H1 (cell line): ENCODE data around the gene PCIF1. TPM values are rescaled to one million over a fixed set of nuclear protein-coding genes. Genes with fewer than 3 reads are reported as not detected.

Experiments
- CTCF ChIA-PET: fragments of 300-600 bp; sonication (Branson Sonifier 250); formaldehyde crosslinking; loops from one replicate; lab custom pipeline; 2021; ENCODE audit not compliant: partially characterized antibody; lab: Charles Lee
- POLR2A ChIA-PET: fragments of 300-600 bp; sonication (Branson Sonifier 250); formaldehyde crosslinking; loops from one replicate; lab custom pipeline; 2021; ENCODE audit warnings: inconsistent platforms; ENCODE audit not compliant: partially characterized antibody; lab: Charles Lee
- DNase-seq, 2 experiments: peaks; one replicate each; pipeline versions ENCODE4 v3.0.0 to v3.0.0-alpha.2; 2010 to 2022; ENCODE audit warnings: low spot score in 2 of 2, low read depth in 1 of 2, mixed read lengths in 1 of 2
- FAIRE-seq: peaks from 2 replicates; lab custom pipeline; 2011; peaks lifted over from hg19 to GRCh38; lab: Jason Lieb, UNC
- H2AFZ ChIP-seq: 2 replicates; pipeline ENCODE4 v1.8.1; 2012; ENCODE audit warnings: low read length, inconsistent platforms
- H2AK5ac ChIP-seq: 2 replicates; pipeline ENCODE4 v1.6.1; 2013; ENCODE audit warnings: low read depth, low read length
- H2BK120ac ChIP-seq: replicated peaks from 2 replicates; pipeline ENCODE3; 2013; ENCODE audit warnings: low read depth, low read length, inconsistent platforms
- H2BK12ac ChIP-seq: 2 replicates; pipeline ENCODE4 v1.6.1; 2013; ENCODE audit warnings: low read depth, low read length
- H2BK15ac ChIP-seq: 2 replicates; pipeline ENCODE4 v1.6.1; 2013; ENCODE audit warnings: low read length
- H2BK20ac ChIP-seq: 2 replicates; pipeline ENCODE4 v1.6.1; 2013; ENCODE audit warnings: low read length
- H2BK5ac ChIP-seq: 2 replicates; pipeline ENCODE4 v1.6.1; 2013; ENCODE audit warnings: low read depth, low read length
- H3K14ac ChIP-seq: 2 replicates; pipeline ENCODE4 v1.6.1; 2013; ENCODE audit warnings: inconsistent platforms; ENCODE audit not compliant: insufficient read length
- H3K18ac ChIP-seq: 2 replicates; pipeline ENCODE4 v1.6.1; 2013; ENCODE audit warnings: low read length; ENCODE audit errors: extremely low read depth
- H3K23ac ChIP-seq: 2 replicates; pipeline ENCODE4 v1.6.1; 2013; ENCODE audit warnings: inconsistent platforms; ENCODE audit not compliant: insufficient read length
- H3K23me2 ChIP-seq: 2 replicates; pipeline ENCODE4 v1.6.1; 2013; ENCODE audit warnings: low read depth, low read length
- H3K27ac ChIP-seq: 2 replicates; pipeline ENCODE4 v1.6.1; 2011; ENCODE audit warnings: low read depth, low read length, inconsistent platforms
- H3K27me3 ChIP-seq, 4 experiments: replicated peaks in 1 of 4; 1 replicate in 1 of 4; 2 replicates in 3 of 4; pipeline versions ENCODE4 v1.6.1 to v1.8.1; 2011 to 2013; ENCODE audit warnings: low read length in 3 of 4, mild to moderate bottlenecking in 3 of 4, inconsistent platforms in 2 of 4, mixed read lengths in 2 of 4, moderate library complexity in 1 of 4; ENCODE audit not compliant: control insufficient read depth in 3 of 4, insufficient read depth in 3 of 4; ENCODE audit errors: extremely low read depth in 1 of 4
- H3K36me3 ChIP-seq, 4 experiments: 2 replicates each; pipeline versions ENCODE4 v1.6.1 to v1.8.1; 2011 to 2013; ENCODE audit warnings: mild to moderate bottlenecking in 4 of 4, low read length in 3 of 4, moderate library complexity in 2 of 4, control low read depth in 1 of 4, inconsistent platforms in 1 of 4; ENCODE audit not compliant: insufficient read depth in 4 of 4, control insufficient read depth in 2 of 4
- H3K4ac ChIP-seq: replicated peaks from 2 replicates; pipeline ENCODE3; 2013; ENCODE audit warnings: low read length, low read depth, mixed read lengths, inconsistent platforms; ENCODE audit not compliant: insufficient read length
- H3K4me1 ChIP-seq, 4 experiments: replicated peaks in 1 of 4; 1 replicate in 1 of 4; 2 replicates in 3 of 4; pipeline versions ENCODE4 v1.6.1 to v1.8.1; 2011 to 2013; ENCODE audit warnings: low read length in 3 of 4, inconsistent platforms in 2 of 4, mixed read lengths in 1 of 4; ENCODE audit not compliant: insufficient read depth in 4 of 4, control insufficient read depth in 3 of 4
- H3K4me2 ChIP-seq, 2 experiments: 2 replicates each; pipeline versions ENCODE4 v1.6.1 to v1.8.1; 2011 to 2013; ENCODE audit warnings: low read depth in 2 of 2, low read length in 2 of 2, control low read depth in 1 of 2, inconsistent platforms in 1 of 2, mild to moderate bottlenecking in 1 of 2; ENCODE audit not compliant: insufficient read depth in 1 of 2
- H3K4me3 ChIP-seq, 4 experiments: fragments of 200-600, 300-600 bp in 1 of 4; sonication (generic), shearing (Covaris generic), sonication (Bioruptor Twin) in 1 of 4; 2 replicates each; pipeline versions ENCODE4 v1.5.1 to v1.8.1; 2011 to 2016; ENCODE audit warnings: low read length in 4 of 4, low read depth in 3 of 4, control low read depth in 2 of 4, inconsistent platforms in 2 of 4, mild to moderate bottlenecking in 2 of 4, mixed read lengths in 1 of 4, moderate library complexity in 1 of 4; ENCODE audit not compliant: insufficient read depth in 2 of 4; ENCODE audit errors: extremely low read depth in 1 of 4
- H3K56ac ChIP-seq: replicated peaks from 2 replicates; pipeline ENCODE3; 2013; ENCODE audit warnings: low read depth, mild to moderate bottlenecking, mixed read lengths, low read length, inconsistent platforms; ENCODE audit not compliant: insufficient read length
- H3K79me1 ChIP-seq: 2 replicates; pipeline ENCODE4 v1.6.1; 2013; ENCODE audit warnings: low read depth, low read length, control low read depth
- H3K79me2 ChIP-seq, 2 experiments: 2 replicates each; pipeline versions ENCODE4 v1.6.1 to v1.8.1; 2012 to 2013; ENCODE audit warnings: low read length in 2 of 2, mild to moderate bottlenecking in 2 of 2, inconsistent platforms in 1 of 2; ENCODE audit not compliant: insufficient read depth in 2 of 2, control insufficient read depth in 1 of 2
- H3K9ac ChIP-seq, 4 experiments: replicated peaks in 1 of 4; 1 replicate in 1 of 4; 2 replicates in 3 of 4; pipeline versions ENCODE4 v1.6.1 to v1.8.1; 2011 to 2013; ENCODE audit warnings: low read depth in 3 of 4, low read length in 3 of 4, control low read depth in 2 of 4, mild to moderate bottlenecking in 2 of 4, moderate library complexity in 2 of 4, inconsistent platforms in 1 of 4; ENCODE audit errors: extremely low read depth in 1 of 4
- H3K9me3 ChIP-seq, 2 experiments: 2 replicates each; pipeline versions ENCODE4 v1.6.1 to v1.8.1; 2012 to 2013; ENCODE audit warnings: mild to moderate bottlenecking in 2 of 2, moderate library complexity in 2 of 2, control low read depth in 1 of 2, inconsistent platforms in 1 of 2, low read depth in 1 of 2, low read length in 1 of 2, mixed read lengths in 1 of 2; ENCODE audit not compliant: insufficient read depth in 2 of 2
- H4K20me1 ChIP-seq, 2 experiments: replicated peaks in 1 of 2; 2 replicates each; pipeline versions ENCODE3 to v1.8.1; 2011 to 2013; ENCODE audit warnings: inconsistent platforms in 2 of 2, low read length in 2 of 2, mild to moderate bottlenecking in 1 of 2; ENCODE audit not compliant: insufficient read depth in 2 of 2, control insufficient read depth in 1 of 2
- H4K5ac ChIP-seq: 2 replicates; pipeline ENCODE4 v1.6.1; 2013; ENCODE audit warnings: low read length, low read depth, mixed read lengths, inconsistent platforms; ENCODE audit not compliant: insufficient read length
- H4K8ac ChIP-seq: 2 replicates; pipeline ENCODE4 v1.8.0; 2013; ENCODE audit warnings: mild to moderate bottlenecking, moderate library complexity, low read length, inconsistent platforms; ENCODE audit not compliant: insufficient read depth; ENCODE audit errors: extremely low read depth
- H4K91ac ChIP-seq: replicated peaks from 2 replicates; pipeline ENCODE3; 2013; ENCODE audit warnings: low read length, mixed read lengths, inconsistent platforms; ENCODE audit not compliant: insufficient read length
- JUND ChIP-seq: IDR thresholded peaks from 2 replicates; pipeline ENCODE4 v1.6.1; 2011; ENCODE audit warnings: mild to moderate bottlenecking, improper control_type of control experiment, low read length
- POLR2AphosphoS5 ChIP-seq: IDR thresholded peaks from 2 replicates; pipeline ENCODE4 v1.6.1; 2011; ENCODE audit warnings: low read depth, low read length
- TBP ChIP-seq: IDR thresholded peaks from 2 replicates; pipeline ENCODE4 v1.6.1; 2011; ENCODE audit warnings: low read depth, low read length, improper control_type of control experiment
- WGBS, 2 experiments: shearing (Covaris generic) in 1 of 2; methylation state at CpG; one replicate each; pipeline versions ENCODE4 v1.1.6 to v1.1.7; 2013 to 2015; ENCODE audit warnings: low lambda C conversion rate in 2 of 2, mixed read lengths in 2 of 2, inconsistent platforms in 1 of 2, low coverage in 1 of 2, missing lambda C conversion rate in 1 of 2; ENCODE audit not compliant: insufficient replicate concordance in 2 of 2, insufficient coverage in 1 of 2, insufficient read length in 1 of 2; ENCODE audit errors: extremely low coverage in 1 of 2, missing lambda C conversion rate in 1 of 2; 5-methylcytosine and 5-hydroxymethylcytosine counted together
- polyA plus RNA-seq, 7 experiments: library from polyadenylated mRNA; depleted of rRNA in 3 of 7; stranded (reverse) in 5 of 7; unstranded in 2 of 7; fragments of >200 nt in 5 of 7; fragments of 200-250 nt in 2 of 7; gene quantifications; 1 replicate in 5 of 7; 2 replicates in 1 of 7; 4 replicates in 1 of 7; pipeline versions ENCODE4 v1.2.1 to v1.2.3, GENCODE V29; 2011 to 2013; ENCODE audit warnings: missing spikeins in 2 of 7, mixed read lengths in 2 of 7
- total RNA-seq: library from RNA; stranded (reverse); fragmentation: NEBNext Ultra II Directional; extraction: Animal tissue kit (Norgen Biotek cat#: 25700); gene quantifications from 2 replicates; pipeline ENCODE4 v1.2.1, GENCODE V29; 2021
- TF ChIP-seq, protein P1 (sequence below): IDR thresholded peaks from 2 replicates; pipeline ENCODE4 v1.6.1; 2012; ENCODE audit warnings: low read length, inconsistent platforms

PCIF1 gene
- total and polyA plus RNA-seq, 2 of the 8 experiments (the other 6 are each of a cell fraction or from before 2014, with no cell fraction given), result 30.3 to 30.6 TPM

DNA sequence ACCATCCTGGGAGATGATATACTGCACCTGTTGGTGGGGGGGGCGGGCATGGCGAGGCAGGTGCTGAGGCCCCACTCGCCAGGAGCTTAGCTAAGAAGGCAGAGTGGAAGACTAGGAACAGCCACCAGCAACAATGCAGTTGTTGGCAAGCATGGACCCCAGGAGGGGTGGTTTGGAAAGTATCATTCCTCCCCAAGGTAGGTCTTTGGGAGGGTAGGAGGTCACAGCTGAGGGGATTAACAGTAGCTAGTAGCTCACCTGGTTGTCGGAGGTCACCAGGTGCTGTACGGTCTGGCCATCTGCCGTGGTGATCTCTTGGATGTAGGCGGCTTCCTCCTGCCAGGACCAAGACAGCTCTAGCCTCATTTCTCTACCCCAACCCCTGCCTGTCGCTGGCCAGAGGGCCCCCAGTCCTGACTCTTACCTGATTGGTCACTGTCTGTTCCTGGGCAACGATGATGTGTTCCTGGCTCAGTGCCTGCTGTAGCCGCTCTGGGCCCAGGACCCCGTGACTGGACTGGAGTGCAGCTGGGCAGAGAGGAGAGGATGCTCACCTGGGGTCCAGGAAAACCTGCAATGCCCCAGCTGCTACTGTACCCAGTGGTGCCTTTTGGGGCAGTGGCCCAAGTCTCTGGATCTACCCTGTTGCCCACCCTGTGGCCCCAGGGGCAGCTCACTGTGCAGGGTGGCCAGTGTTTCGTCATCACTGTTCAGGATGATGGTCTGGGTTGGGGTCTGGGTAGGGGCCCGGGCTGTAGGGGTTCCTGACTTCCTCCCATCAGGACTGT lies 15.3 kb downstream of the PCIF1 start:
- Histone ChIP-seq H2AFZ (no peak overlapping the region), H2BK120ac (no peak overlapping the region), H2BK15ac (no peak overlapping the region), H3K23ac (no peak overlapping the region), H4K20me1 (peaks cover 0 to 13% of the 10 kb centered on the region in 2 experiments), H3K18ac (no peak overlapping the region), H2BK5ac (no peak overlapping the region), H3K27ac (no peak overlapping the region), H3K27me3 (no peaks in the 10 kb centered on the region), H3K4ac (no peak overlapping the region), H3K9ac (no peak overlapping the region), H3K56ac (no peak overlapping the region), H4K8ac (peak overlapping the region; percentile 11; the same call in 1 of the 2 replicates), H2BK12ac (no peak overlapping the region), H3K23me2 (no peaks in the 10 kb centered on the region), H3K79me1 (peaks cover 5% of the 10 kb centered on the region; the same call in 1 of the 2 replicates)
- POLR2A ChIA-PET, result interaction anchor here (0.8 to 14.0 kb wide), 15 partner anchors 14 to 133 kb away, joined by 3 to 283 read pairs (median 5); partner anchors contain the start of genes CTSA, NEURL2, PCIF1 and PLTP
- 86% methylated on average over 12 of the region's 13 CpGs; no CpG with 5 or more reads in 1 of the 2 experiments for WGBS, 2 experiments
- DNase-seq (no peak), FAIRE-seq (no peak)
- TF ChIP-seq POLR2AphosphoS5 (peak; percentile 18; the same call in 1 of the 2 replicates), TBP (no peak), JUND (no peak)
- TF ChIP-seq, protein P1, sequence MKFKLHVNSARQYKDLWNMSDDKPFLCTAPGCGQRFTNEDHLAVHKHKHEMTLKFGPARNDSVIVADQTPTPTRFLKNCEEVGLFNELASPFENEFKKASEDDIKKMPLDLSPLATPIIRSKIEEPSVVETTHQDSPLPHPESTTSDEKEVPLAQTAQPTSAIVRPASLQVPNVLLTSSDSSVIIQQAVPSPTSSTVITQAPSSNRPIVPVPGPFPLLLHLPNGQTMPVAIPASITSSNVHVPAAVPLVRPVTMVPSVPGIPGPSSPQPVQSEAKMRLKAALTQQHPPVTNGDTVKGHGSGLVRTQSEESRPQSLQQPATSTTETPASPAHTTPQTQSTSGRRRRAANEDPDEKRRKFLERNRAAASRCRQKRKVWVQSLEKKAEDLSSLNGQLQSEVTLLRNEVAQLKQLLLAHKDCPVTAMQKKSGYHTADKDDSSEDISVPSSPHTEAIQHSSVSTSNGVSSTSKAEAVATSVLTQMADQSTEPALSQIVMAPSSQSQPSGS, result no peak
- TF ChIP-seq, all 59 proteins: peak for 1
- H3K14ac ChIP-seq, result no peak overlapping the region
- H2AK5ac ChIP-seq, result no peak overlapping the region
- no peak overlapping the region for H3K4me2 ChIP-seq
- H4K5ac ChIP-seq, result no peak overlapping the region
- H3K4me1 ChIP-seq, result peaks cover 0 to 3% (median 1%) of the 10 kb centered on the region in 4 experiments; a peak in 1 of 7 replicates
- CTCF ChIA-PET, result interaction anchor here (0.7 to 8.7 kb wide), 7 partner anchors 11 to 62 kb away, joined by 3 to 82 read pairs (median 7); partner anchors contain the start of gene PCIF1
- H3K36me3 ChIP-seq, result peaks cover 20 to 57% (median 34%) of the 10 kb centered on the region in 4 experiments
- no peak overlapping the region for H2BK20ac ChIP-seq
- no peak overlapping the region for H4K91ac ChIP-seq
- H3K79me2 ChIP-seq, result no peaks in the 10 kb centered on the region
- H3K9me3 ChIP-seq, result no peaks in the 10 kb centered on the region
- H3K4me3 ChIP-seq, result no peak overlapping the region
